ENCODE data around the gene TMEM132C.

The TMEM132C gene

GRCh38 chr12:128680555-128680954 is 413.6 kb downstream of the TMEM132C start:
- DNase-seq, result no peak

GRCh38 chr12:128682548-128683275 is 415.7 kb downstream of the TMEM132C start:
- no peak for DNase-seq

GRCh38 chr12:128684352-128684751 is 417.4 kb downstream of the TMEM132C start:
- no peak for DNase-seq

GRCh38 chr12:128685903-128686475 is 419.0 kb downstream of the TMEM132C start:
- no peak for DNase-seq

- DNase-seq, result no peak
These were observed 420.9 kb downstream of the TMEM132C start for GRCh38 chr12:128687851-128688250.

- no peak for DNase-seq
These were observed 423.7 kb downstream of the TMEM132C start for GRCh38 chr12:128690641-128691040.

GRCh38 chr12:128693115-128693514 is 426.1 kb downstream of the TMEM132C start:
- DNase-seq, result no peak

GRCh38 chr12:128693771-128694170 is 426.8 kb downstream of the TMEM132C start:
- no peak for DNase-seq

GRCh38 chr12:128694445-128694844 is 427.5 kb downstream of the TMEM132C start:
- no peak for DNase-seq

GRCh38 chr12:128695697-128696096 is 428.7 kb downstream of the TMEM132C start:
- no peak for DNase-seq

- no peak for DNase-seq
These were observed 431.5 kb downstream of the TMEM132C start for GRCh38 chr12:128698301-128698972.

- DNase-seq, result no peak
These were observed 432.1 kb downstream of the TMEM132C start for GRCh38 chr12:128699106-128699505.

GRCh38 chr12:128702371-128702770 is 435.4 kb downstream of the TMEM132C start:
- no peak for DNase-seq

- no peak for DNase-seq
These were observed 438.2 kb downstream of the TMEM132C start for GRCh38 chr12:128705140-128705539.

- DNase-seq, result no peak
These were observed 440.5 kb downstream of the TMEM132C start for GRCh38 chr12:128707488-128707887.

- no peak for DNase-seq
These were observed 441.8 kb downstream of the TMEM132C start for GRCh38 chr12:128708789-128709188.

- no peak for DNase-seq
These were observed 442.7 kb downstream of the TMEM132C start for GRCh38 chr12:128709660-128710059.

- no peak for DNase-seq
These were observed 444.5 kb downstream of the TMEM132C start for GRCh38 chr12:128711486-128711885.

- DNase-seq, result no peak
These were observed 445.7 kb downstream of the TMEM132C start for GRCh38 chr12:128712622-128713021.

GRCh38 chr12:128715485-128715884 is 448.5 kb downstream of the TMEM132C start:
- no peak for DNase-seq

GRCh38 chr12:128724468-128725046 is 457.6 kb downstream of the TMEM132C start:
- DNase-seq, result no peak

GRCh38 chr12:128726886-128727285 is 459.9 kb downstream of the TMEM132C start:
- no peak for DNase-seq

- DNase-seq, result no peak
These were observed 460.5 kb downstream of the TMEM132C start for GRCh38 chr12:128727461-128727860.

GRCh38 chr12:128727999-128728398 is 461.0 kb downstream of the TMEM132C start:
- DNase-seq, result no peak
